ENCODE results near the gene GSX1. TPM values are rescaled to one million over a fixed set of nuclear protein-coding genes. Genes with fewer than 3 reads are reported as not detected.

GSX1 gene
- total and polyA plus RNA-seq, 9 of the 15 experiments (the other 6 are each of a cell fraction or from before 2014, with no cell fraction given): not detected

DNA sequence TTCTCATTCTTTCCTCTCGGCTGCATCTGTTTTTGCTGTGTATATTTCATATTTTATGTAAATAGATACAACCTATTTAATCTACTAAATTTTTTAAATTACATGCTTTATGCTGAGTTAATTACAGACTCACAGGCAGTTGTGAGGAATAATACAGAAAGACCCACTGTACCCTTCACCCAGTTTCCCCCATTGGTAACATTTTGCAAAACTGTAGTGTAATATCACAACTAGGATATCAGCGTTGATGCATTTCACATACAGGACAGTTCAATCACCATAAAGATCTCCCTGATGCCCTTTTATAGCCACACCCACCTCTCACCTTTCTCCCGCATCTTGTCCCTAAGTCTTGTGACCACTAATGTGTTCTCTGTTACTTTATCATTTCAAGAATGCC, 43.5 kb downstream of the GSX1 start:
- in situ Hi-C loops (cut with MboI): loop anchor here (25.0 kb wide), 1 partner anchor 898 kb away; no protein-coding TSS in a partner anchor
- 0% methylated on average over 3 of the region's 3 CpGs for WGBS (ENCODE audit: insufficient coverage, low coverage, missing lambda C conversion rate)
- Histone ChIP-seq H3K4me2 (ENCODE audit: insufficient read depth, low read length) (no peak overlapping the region), H3K27ac (ENCODE audit: extremely low read depth, low read depth, low read length) (no peak overlapping the region), H3K9ac (ENCODE audit: insufficient read depth in 1 of 2, low read depth in 2 of 2, low read length in 2 of 2) (no peak overlapping the region), H3K79me2 (ENCODE audit: control insufficient read depth, insufficient read depth, low read length) (no peaks in the 10 kb centered on the region), H3K4me1 (replicated peaks in 1 of 2; ENCODE audit: control insufficient read depth in 2 of 2, insufficient read depth in 2 of 2, low read length in 2 of 2) (no peaks in the 10 kb centered on the region), H3K36me3 (ENCODE audit: control insufficient read depth, insufficient read depth, low read length) (no peaks in the 10 kb centered on the region), H3K9me3 (replicated peaks; ENCODE audit: control insufficient read depth, insufficient read depth, low read depth, low read length) (no peaks in the 10 kb centered on the region), H3K27me3 (ENCODE audit: control insufficient read depth in 2 of 2, insufficient read depth in 2 of 2, low read length in 2 of 2) (peaks cover 0 to 5% of the 10 kb centered on the region in 2 experiments; a peak in 1 of 5 replicates), H3K9me1 (ENCODE audit: control insufficient read depth, insufficient read depth, low read length) (no peaks in the 10 kb centered on the region), H3K4me3 (no peak overlapping the region), H4K20me1 (replicated peaks; ENCODE audit: control insufficient read depth, insufficient read depth, low read length) (no peaks in the 10 kb centered on the region), H2AFZ (ENCODE audit: low read depth, low read length) (no peak overlapping the region)
- no peak for ATAC-seq
- no peak for DNase-seq (ENCODE audit: extremely low read depth in 1 of 4, low spot score in 3 of 4)
- FAIRE-seq: no peak
- no TSS peak for BruUV-seq (replicated peaks)
- intact Hi-C loops (cut with micrococcal nuclease): no loop called here
- ChIA-PET POLR2A (no interaction called here), CTCF (ENCODE audit: low intra/inter-chr PET ratio) (no interaction called here)
- TF ChIP-seq NFATC3 (IDR thresholded peaks at IDR 0.05) (no peak), ZNF551 (CRISPR knock-in tag; IDR thresholded peaks at IDR 0.05) (no peak), ZNF165 (CRISPR knock-in tag; IDR thresholded peaks at IDR 0.05; ENCODE audit: borderline replicate concordance) (no peak), PHF8 (IDR thresholded peaks at IDR 0.05; ENCODE audit: borderline replicate concordance, low read length) (no peak), ZNF197 (CRISPR knock-in tag; IDR thresholded peaks at IDR 0.05; ENCODE audit: low read depth) (no peak), NFIX (CRISPR knock-in tag; IDR thresholded peaks at IDR 0.05; ENCODE audit: low read depth) (no peak), NFYB (IDR thresholded peaks at IDR 0.05; ENCODE audit: extremely low read depth, insufficient read length) (no peak), MYBL2 (IDR thresholded peaks at IDR 0.05; ENCODE audit: low read depth) (no peak), MYBL2 (CRISPR knock-in tag; IDR thresholded peaks at IDR 0.05; ENCODE audit: borderline replicate concordance) (no peak), SIN3B (IDR thresholded peaks at IDR 0.05; ENCODE audit: low read depth) (no peak), ZNF785 (CRISPR knock-in tag; IDR thresholded peaks at IDR 0.05) (no peak)
- TF ChIP-seq, protein P1, sequence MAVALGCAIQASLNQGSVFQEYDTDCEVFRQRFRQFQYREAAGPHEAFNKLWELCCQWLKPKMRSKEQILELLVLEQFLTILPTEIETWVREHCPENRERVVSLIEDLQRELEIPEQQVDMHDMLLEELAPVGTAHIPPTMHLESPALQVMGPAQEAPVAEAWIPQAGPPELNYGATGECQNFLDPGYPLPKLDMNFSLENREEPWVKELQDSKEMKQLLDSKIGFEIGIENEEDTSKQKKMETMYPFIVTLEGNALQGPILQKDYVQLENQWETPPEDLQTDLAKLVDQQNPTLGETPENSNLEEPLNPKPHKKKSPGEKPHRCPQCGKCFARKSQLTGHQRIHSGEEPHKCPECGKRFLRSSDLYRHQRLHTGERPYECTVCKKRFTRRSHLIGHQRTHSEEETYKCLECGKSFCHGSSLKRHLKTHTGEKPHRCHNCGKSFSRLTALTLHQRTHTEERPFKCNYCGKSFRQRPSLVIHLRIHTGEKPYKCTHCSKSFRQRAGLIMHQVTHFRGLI (CRISPR knock-in tag; IDR thresholded peaks at IDR 0.05): no peak
- TF ChIP-seq, protein P2, sequence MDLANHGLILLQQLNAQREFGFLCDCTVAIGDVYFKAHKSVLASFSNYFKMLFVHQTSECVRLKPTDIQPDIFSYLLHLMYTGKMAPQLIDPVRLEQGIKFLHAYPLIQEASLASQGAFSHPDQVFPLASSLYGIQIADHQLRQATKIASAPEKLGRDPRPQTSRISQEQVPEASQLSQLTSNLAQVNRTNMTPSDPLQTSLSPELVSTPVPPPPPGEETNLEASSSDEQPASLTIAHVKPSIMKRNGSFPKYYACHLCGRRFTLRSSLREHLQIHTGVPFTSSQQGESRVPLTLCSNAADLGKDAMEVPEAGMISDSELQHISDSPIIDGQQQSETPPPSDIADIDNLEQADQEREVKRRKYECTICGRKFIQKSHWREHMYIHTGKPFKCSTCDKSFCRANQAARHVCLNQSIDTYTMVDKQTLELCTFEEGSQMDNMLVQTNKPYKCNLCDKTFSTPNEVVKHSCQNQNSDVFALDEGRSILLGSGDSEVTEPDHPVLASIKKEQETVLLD (IDR thresholded peaks at IDR 0.05): no peak
- TF ChIP-seq, protein P3, sequence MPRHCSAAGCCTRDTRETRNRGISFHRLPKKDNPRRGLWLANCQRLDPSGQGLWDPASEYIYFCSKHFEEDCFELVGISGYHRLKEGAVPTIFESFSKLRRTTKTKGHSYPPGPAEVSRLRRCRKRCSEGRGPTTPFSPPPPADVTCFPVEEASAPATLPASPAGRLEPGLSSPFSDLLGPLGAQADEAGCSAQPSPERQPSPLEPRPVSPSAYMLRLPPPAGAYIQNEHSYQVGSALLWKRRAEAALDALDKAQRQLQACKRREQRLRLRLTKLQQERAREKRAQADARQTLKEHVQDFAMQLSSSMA (CRISPR knock-in tag; IDR thresholded peaks at IDR 0.05): no peak
- TF ChIP-seq, protein P4, sequence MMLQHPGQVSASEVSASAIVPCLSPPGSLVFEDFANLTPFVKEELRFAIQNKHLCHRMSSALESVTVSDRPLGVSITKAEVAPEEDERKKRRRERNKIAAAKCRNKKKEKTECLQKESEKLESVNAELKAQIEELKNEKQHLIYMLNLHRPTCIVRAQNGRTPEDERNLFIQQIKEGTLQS (IDR thresholded peaks at IDR 0.05): no peak
- TF ChIP-seq, protein P4 (CRISPR knock-in tag; conservative IDR thresholded peaks at IDR 0.05): no peak

Measured in K562 (cell line).